A549 (cell line): ENCODE data around the gene SENP6. TPM values are rescaled to one million over a fixed set of nuclear protein-coding genes. Genes with fewer than 3 reads are reported as not detected.
A peak's percentile ranks its signal among the peaks of the same experiment; 100 is the strongest.

ENCODE experiments used
- ATAC-seq, 2 experiments: fragments of 200-7000 bp in 1 of 2; fragments of >200 bp in 1 of 2; cut with Nextera tagmentation in 1 of 2; cut with Tn5 transposase in 1 of 2; 3 replicates each; pipeline versions ENCODE4 v1.8.0 to v1.9.1; 2018 to 2020; ENCODE audit warnings: mild to moderate bottlenecking in 1 of 2, moderate library complexity in 1 of 2
- CTCF ChIA-PET: fragments of 300-600 bp; sonication (Branson Sonifier 250); formaldehyde crosslinking; extraction: SDS; loops from one replicate; lab custom pipeline; 2021; ENCODE audit warnings: antibody characterized with exemption, inconsistent platforms; lab: Yijun Ruan, JAX
- POLR2A ChIA-PET: fragments of 350-600 bp; formaldehyde crosslinking; extraction: SDS; loops from one replicate; lab custom pipeline; 2021; ENCODE audit warnings: antibody characterized with exemption, inconsistent platforms; lab: Yijun Ruan, JAX
- DNase-seq, 2 experiments: peaks; one replicate each; pipeline versions ENCODE4 v3.0.0 to v3.0.0-alpha.2; 2011 to 2016; ENCODE audit warnings: low read depth in 1 of 2, low spot score in 1 of 2
- FAIRE-seq: peaks from 2 replicates; lab custom pipeline; 2011; peaks lifted over from hg19 to GRCh38; lab: Jason Lieb, UNC
- H3K27ac ChIP-seq, 2 experiments: fragments of >200 bp; sonication (Bioruptor Twin); formaldehyde crosslinking; 3 replicates each; pipeline ENCODE4 v1.5.1; 2016 to 2017
- H3K4me1 ChIP-seq: fragments of >200 bp; sonication (Bioruptor Twin); formaldehyde crosslinking; 3 replicates; pipeline ENCODE4 v1.6.1; 2016
- H3K4me2 ChIP-seq: fragments of >200 bp; sonication (Bioruptor Twin); formaldehyde crosslinking; 3 replicates; pipeline ENCODE4 v1.6.1; 2016
- H3K4me3 ChIP-seq: fragments of >200 bp; sonication (Bioruptor Twin); formaldehyde crosslinking; 3 replicates; pipeline ENCODE4 v1.5.1; 2016
- H3K9me3 ChIP-seq: fragments of >200 bp; sonication (Bioruptor Twin); formaldehyde crosslinking; 3 replicates; pipeline ENCODE4 v1.6.1; 2016
- BHLHE40 ChIP-seq: IDR thresholded peaks from 2 replicates; pipeline ENCODE4 v1.6.1; 2012; ENCODE audit warnings: low read depth, low read length, inconsistent platforms
- CBX2 ChIP-seq: fragments of 200-600 bp; sonication (generic); IDR thresholded peaks from 2 replicates; pipeline ENCODE4 v1.6.1; 2016; ENCODE audit warnings: low read depth, mild to moderate bottlenecking, borderline replicate concordance
- CHD4 ChIP-seq: fragments of 200-600 bp; sonication (generic); IDR thresholded peaks from 2 replicates; pipeline ENCODE4 v1.6.1; 2016; ENCODE audit warnings: antibody characterized with exemption, mild to moderate bottlenecking, borderline replicate concordance
- EHF ChIP-seq: fragments of 250-450 bp; sonication (Bioruptor Pico); IDR thresholded peaks from 2 replicates; pipeline ENCODE4 v1.5.0; 2020; ENCODE audit warnings: mild to moderate bottlenecking
- ESRRA ChIP-seq: fragments of 150-350 bp; IDR thresholded peaks from 2 replicates; pipeline ENCODE4 v1.6.1; 2014; ENCODE audit warnings: mild to moderate bottlenecking, low read length, borderline replicate concordance
- FOSL2 ChIP-seq, 2 experiments: fragments of 450-650 bp in 1 of 2; fragments of >200 bp in 1 of 2; sonication (Bioruptor Twin) in 1 of 2; formaldehyde crosslinking; IDR thresholded peaks; 2 replicates each; pipeline versions ENCODE4 v1.5.0 to v1.6.1; 2016 to 2020; ENCODE audit warnings: mild to moderate bottlenecking in 1 of 2, moderate library complexity in 1 of 2
- FOXS1 ChIP-seq: fragments of 250-450 bp; sonication (Bioruptor Pico); IDR thresholded peaks from 2 replicates; pipeline ENCODE4 v1.5.0; 2020; ENCODE audit warnings: mild to moderate bottlenecking, moderate library complexity
- GATA3 ChIP-seq: IDR thresholded peaks from 2 replicates; pipeline ENCODE4 v1.6.1; 2012; ENCODE audit warnings: borderline replicate concordance
- HOXA7 ChIP-seq: fragments of 250-450 bp; sonication (Bioruptor Pico); IDR thresholded peaks from 2 replicates; pipeline ENCODE4 v1.5.0; 2020; ENCODE audit warnings: mild to moderate bottlenecking, moderate library complexity
- JUN ChIP-seq, 2 experiments: fragments of >200 bp; sonication (Bioruptor Twin); formaldehyde crosslinking; IDR thresholded peaks; 2 replicates in 1 of 2; 3 replicates in 1 of 2; pipeline ENCODE4 v1.6.1; 2016 to 2017
- JUNB ChIP-seq: fragments of >200 bp; sonication (Bioruptor Twin); formaldehyde crosslinking; IDR thresholded peaks from 2 replicates; pipeline ENCODE4 v1.6.1; 2016
- MAFK ChIP-seq: fragments of 450-650 bp; IDR thresholded peaks from 2 replicates; pipeline ENCODE4 v1.6.1; 2014; ENCODE audit not compliant: partially characterized antibody
- MYC ChIP-seq: IDR thresholded peaks from 2 replicates; pipeline ENCODE4 v1.6.1; 2012; ENCODE audit warnings: mild to moderate bottlenecking, inconsistent platforms, low read length, improper control_type of control experiment, borderline replicate concordance
- POLR2A ChIP-seq: IDR thresholded peaks from 2 replicates; pipeline ENCODE4 v1.6.1; 2012; ENCODE audit warnings: mild to moderate bottlenecking, low read length
- RAD21 ChIP-seq, 2 experiments: fragments of >200 bp in 1 of 2; sonication (Bioruptor Twin) in 1 of 2; formaldehyde crosslinking in 1 of 2; IDR thresholded peaks in 1 of 2; conservative IDR thresholded peaks in 1 of 2; 2 replicates in 1 of 2; 3 replicates in 1 of 2; pipeline ENCODE4 v1.6.1; 2012 to 2018; ENCODE audit warnings: inconsistent platforms in 1 of 2
- RARB ChIP-seq: fragments of 250-450 bp; sonication (Bioruptor Pico); IDR thresholded peaks from 2 replicates; pipeline ENCODE4 v1.8.0; 2021; ENCODE audit warnings: mild to moderate bottlenecking, moderate library complexity
- RFX5 ChIP-seq: fragments of 450-650 bp; IDR thresholded peaks from 2 replicates; pipeline ENCODE4 v1.7.1; 2014; ENCODE audit warnings: antibody characterized with exemption, mild to moderate bottlenecking, moderate library complexity
- RNF2 ChIP-seq: fragments of 200-600 bp; sonication (generic); IDR thresholded peaks from 2 replicates; pipeline ENCODE4 v1.6.1; 2016; ENCODE audit warnings: low read depth, mild to moderate bottlenecking, antibody characterized with exemption, moderate library complexity, borderline replicate concordance
- SMC3 ChIP-seq: fragments of >200 bp; sonication (Bioruptor Twin); formaldehyde crosslinking; IDR thresholded peaks from 3 replicates; pipeline ENCODE4 v1.6.1; 2018; ENCODE audit warnings: inconsistent platforms
- ZC3H11A ChIP-seq: fragments of 450-650 bp; IDR thresholded peaks from 2 replicates; pipeline ENCODE4 v1.6.1; 2014; ENCODE audit warnings: antibody characterized with exemption, mild to moderate bottlenecking
- WGBS: methylation state at CpG from one replicate; pipeline ENCODE4 v1.1.6; 2017; ENCODE audit errors: missing lambda C conversion rate; 5-methylcytosine and 5-hydroxymethylcytosine counted together
- polyA plus RNA-seq, 4 experiments: library from polyadenylated mRNA; depleted of rRNA in 3 of 4; stranded (reverse); fragments of >200 nt; fragmentation: RNase III in 1 of 4; extraction: RNeasy Plus Mini Kit Qiagen cat#74134 plus additional on column Dnase treatment in 1 of 4; gene quantifications; 2 replicates in 3 of 4; 3 replicates in 1 of 4; pipeline ENCODE4 v1.2.3, GENCODE V29; 2011 to 2017
- TF ChIP-seq, protein P1 (sequence below): IDR thresholded peaks from 2 replicates; pipeline ENCODE4 v1.6.1; 2012
- TF ChIP-seq, protein P2 (sequence below): fragments of 250-450 bp; sonication (Bioruptor Pico); IDR thresholded peaks from 2 replicates; pipeline ENCODE4 v1.5.0; 2020; ENCODE audit warnings: low read depth, mild to moderate bottlenecking, moderate library complexity
- TF ChIP-seq, protein P3 (sequence below): fragments of >200 bp; sonication (Bioruptor Twin); formaldehyde crosslinking; IDR thresholded peaks from 3 replicates; pipeline ENCODE4 v1.5.1; 2016
- TF ChIP-seq, protein P4 (sequence below): fragments of 450-650 bp; IDR thresholded peaks from 2 replicates; pipeline ENCODE4 v1.6.1; 2014; ENCODE audit warnings: antibody characterized with exemption

SENP6 gene
- polyA plus RNA-seq, 2 of the 4 experiments (the other 2 are of a cell fraction): 29.8 to 59.9 TPM

DNA sequence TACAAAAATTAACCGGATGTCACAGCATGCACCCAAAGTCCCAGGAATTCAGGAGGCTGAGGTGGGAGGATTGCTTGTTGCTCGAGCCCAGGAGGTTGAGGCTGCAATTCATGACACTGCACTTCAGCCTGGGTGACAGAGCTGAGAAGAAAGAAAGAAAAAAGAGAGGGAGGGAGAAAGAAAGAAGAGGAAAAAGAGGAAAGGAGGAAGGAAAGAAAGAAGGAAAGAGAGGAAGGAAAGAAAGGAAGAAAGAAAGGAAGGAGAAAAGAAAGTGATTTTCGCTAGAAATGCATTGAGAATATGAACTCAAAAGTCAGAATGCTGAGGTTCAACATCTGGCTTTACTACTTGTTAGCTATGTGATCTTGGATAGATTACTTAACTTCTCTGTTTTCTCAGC is 6.6 kb downstream of the SENP6 start:
- H3K9me3 ChIP-seq: no peaks in the 10 kb centered on the region
- H3K4me1 ChIP-seq: peaks cover 27% of the 10 kb centered on the region
- TF ChIP-seq, protein P1, sequence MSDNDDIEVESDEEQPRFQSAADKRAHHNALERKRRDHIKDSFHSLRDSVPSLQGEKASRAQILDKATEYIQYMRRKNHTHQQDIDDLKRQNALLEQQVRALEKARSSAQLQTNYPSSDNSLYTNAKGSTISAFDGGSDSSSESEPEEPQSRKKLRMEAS: no peak
- TF ChIP-seq, protein P2, sequence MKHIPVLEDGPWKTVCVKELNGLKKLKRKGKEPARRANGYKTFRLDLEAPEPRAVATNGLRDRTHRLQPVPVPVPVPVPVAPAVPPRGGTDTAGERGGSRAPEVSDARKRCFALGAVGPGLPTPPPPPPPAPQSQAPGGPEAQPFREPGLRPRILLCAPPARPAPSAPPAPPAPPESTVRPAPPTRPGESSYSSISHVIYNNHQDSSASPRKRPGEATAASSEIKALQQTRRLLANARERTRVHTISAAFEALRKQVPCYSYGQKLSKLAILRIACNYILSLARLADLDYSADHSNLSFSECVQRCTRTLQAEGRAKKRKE (CRISPR knock-in tag): no peak
- no peak for TF ChIP-seq GATA3
- TF ChIP-seq POLR2A: no peak
- no peak for TF ChIP-seq CBX2
- no peak for TF ChIP-seq RFX5
- TF ChIP-seq FOXS1 (CRISPR knock-in tag): no peak
- TF ChIP-seq, protein P3, sequence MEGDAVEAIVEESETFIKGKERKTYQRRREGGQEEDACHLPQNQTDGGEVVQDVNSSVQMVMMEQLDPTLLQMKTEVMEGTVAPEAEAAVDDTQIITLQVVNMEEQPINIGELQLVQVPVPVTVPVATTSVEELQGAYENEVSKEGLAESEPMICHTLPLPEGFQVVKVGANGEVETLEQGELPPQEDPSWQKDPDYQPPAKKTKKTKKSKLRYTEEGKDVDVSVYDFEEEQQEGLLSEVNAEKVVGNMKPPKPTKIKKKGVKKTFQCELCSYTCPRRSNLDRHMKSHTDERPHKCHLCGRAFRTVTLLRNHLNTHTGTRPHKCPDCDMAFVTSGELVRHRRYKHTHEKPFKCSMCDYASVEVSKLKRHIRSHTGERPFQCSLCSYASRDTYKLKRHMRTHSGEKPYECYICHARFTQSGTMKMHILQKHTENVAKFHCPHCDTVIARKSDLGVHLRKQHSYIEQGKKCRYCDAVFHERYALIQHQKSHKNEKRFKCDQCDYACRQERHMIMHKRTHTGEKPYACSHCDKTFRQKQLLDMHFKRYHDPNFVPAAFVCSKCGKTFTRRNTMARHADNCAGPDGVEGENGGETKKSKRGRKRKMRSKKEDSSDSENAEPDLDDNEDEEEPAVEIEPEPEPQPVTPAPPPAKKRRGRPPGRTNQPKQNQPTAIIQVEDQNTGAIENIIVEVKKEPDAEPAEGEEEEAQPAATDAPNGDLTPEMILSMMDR: no peak
- TF ChIP-seq ZC3H11A: no peak
- TF ChIP-seq ESRRA: no peak
- no peak for TF ChIP-seq FOSL2 (IDR thresholded peaks at IDR 0.05)
- no peak for TF ChIP-seq FOSL2 (CRISPR knock-in tag; IDR thresholded peaks at IDR 0.05)
- no peak for TF ChIP-seq CHD4
- no peak for TF ChIP-seq RNF2
- TF ChIP-seq, protein P4, sequence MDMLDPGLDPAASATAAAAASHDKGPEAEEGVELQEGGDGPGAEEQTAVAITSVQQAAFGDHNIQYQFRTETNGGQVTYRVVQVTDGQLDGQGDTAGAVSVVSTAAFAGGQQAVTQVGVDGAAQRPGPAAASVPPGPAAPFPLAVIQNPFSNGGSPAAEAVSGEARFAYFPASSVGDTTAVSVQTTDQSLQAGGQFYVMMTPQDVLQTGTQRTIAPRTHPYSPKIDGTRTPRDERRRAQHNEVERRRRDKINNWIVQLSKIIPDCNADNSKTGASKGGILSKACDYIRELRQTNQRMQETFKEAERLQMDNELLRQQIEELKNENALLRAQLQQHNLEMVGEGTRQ: no peak
- TF ChIP-seq EHF: no peak
- no peak for TF ChIP-seq SMC3
- TF ChIP-seq HOXA7 (CRISPR knock-in tag): no peak
- TF ChIP-seq JUNB: no peak
- TF ChIP-seq RARB (CRISPR knock-in tag): no peak
- TF ChIP-seq RAD21 (conservative IDR thresholded peaks at IDR 0.05 in 1 of 2, IDR thresholded peaks at IDR 0.05 in 1 of 2): no peak
- WGBS: 92% methylated on average over 3 of the region's 3 CpGs
- ATAC-seq (no peak), FAIRE-seq (no peak), DNase-seq (no peak)
- CTCF ChIA-PET: no interaction called here
- no peak overlapping the region for H3K27ac ChIP-seq
- POLR2A ChIA-PET: no interaction called here
- no peak overlapping the region for H3K4me3 ChIP-seq
- H3K4me2 ChIP-seq: no peak overlapping the region

DNA sequence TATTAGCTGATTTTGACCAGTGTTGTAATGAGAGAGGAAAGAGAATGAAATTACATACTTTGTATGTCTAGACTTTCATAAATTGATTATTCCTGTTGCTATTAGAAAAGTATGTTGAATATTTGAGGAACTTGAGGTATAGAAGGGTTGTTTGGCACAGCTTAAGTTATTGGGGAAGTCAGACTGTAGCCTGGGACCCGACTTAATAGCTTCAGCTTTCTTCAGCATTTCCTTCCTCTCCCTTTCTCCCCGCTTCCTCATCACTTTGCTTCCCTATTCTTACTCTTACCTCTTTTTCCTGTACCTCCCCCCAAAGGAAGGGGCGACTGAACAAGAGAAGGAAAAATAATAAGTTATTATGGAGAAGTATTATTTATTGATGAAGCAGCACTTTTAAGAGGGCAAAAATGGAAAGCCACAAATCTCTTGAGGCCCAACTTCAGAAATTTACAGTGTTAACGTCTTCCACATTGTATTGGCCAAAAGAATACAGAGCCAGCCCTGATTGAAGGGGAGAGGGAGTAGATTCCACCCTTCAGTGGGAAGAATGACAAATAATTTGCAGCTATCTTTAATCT is 7.4 kb downstream of the SENP6 start:
- ChIA-PET POLR2A (no interaction called here), CTCF (no interaction called here)
- DNase-seq (no peak), FAIRE-seq (no peak), ATAC-seq (no peak)
- Histone ChIP-seq H3K4me3 (no peak overlapping the region), H3K27ac (no peak overlapping the region), H3K4me2 (no peak overlapping the region), H3K4me1 (peaks cover 32% of the 10 kb centered on the region), H3K9me3 (no peaks in the 10 kb centered on the region)
- 93% methylated on average over 4 of the region's 4 CpGs for WGBS
- no peak for TF ChIP-seq RARB (CRISPR knock-in tag)
- TF ChIP-seq BHLHE40: no peak
- TF ChIP-seq JUN (IDR thresholded peaks at IDR 0.05): no peak
- TF ChIP-seq, protein P2 (CRISPR knock-in tag): no peak
- no peak for TF ChIP-seq GATA3
- TF ChIP-seq MYC: no peak
- no peak for TF ChIP-seq ESRRA
- TF ChIP-seq MAFK: peak; percentile 72
- TF ChIP-seq EHF: no peak
